ENCODE measurements around the gene IL22RA2.

GRCh38 chr6:137171053-137171374 lies 2.4 kb downstream of the IL22RA2 start:
- TF ChIP-seq POLR2AphosphoS5 (IDR thresholded peaks at IDR 0.05; ENCODE audit: borderline replicate concordance, low read depth, low read length) (no peak), EZH2 (IDR thresholded peaks at IDR 0.05) (no peak), FOXP2 (optimal IDR thresholded peaks at IDR 0.05; ENCODE audit: control extremely low read depth, extremely low read length, insufficient read depth) (no peak)

All from SK-N-MC (cell line).